ENCODE results near the gene IQCC.

IQCC gene

DNA sequence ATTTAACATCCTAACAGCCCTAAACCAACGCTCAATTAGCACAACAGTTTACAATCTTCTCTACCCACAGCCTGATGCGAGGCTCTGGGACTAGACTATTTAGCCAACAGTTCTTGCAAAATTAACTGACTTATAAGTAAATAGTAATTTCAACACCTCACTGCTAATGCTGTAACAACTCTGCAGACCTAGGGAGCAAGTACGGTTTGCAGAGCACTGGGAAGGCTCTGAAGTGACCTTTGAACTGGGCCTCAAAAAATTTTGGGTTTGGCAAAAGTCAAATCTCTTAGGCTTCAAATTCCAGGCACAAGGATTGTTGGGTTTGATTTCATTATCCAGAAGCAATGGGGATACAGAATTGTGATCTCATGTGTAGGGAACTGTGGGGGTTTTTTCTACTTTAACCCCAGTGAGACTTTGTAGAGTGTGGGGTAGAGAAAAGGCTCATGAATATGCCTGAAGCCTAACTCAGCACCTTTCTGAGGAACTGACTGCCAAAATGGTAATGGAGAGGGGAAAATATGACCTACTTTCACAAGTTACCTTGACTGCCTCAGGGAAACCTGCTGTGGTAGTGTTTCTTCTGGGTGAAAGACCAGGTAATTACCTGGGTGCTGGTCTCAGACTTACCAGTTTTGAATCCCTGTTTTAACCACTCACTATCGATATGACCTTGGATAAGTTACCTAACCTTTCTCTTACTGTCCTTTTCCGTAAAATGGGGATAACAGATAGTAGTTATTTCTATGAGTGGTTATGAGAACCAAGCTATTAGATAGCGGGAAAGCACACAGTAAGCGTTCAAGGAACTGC, 26.9 kb upstream of the IQCC start:
- Histone ChIP-seq H3K36me3 (ENCODE audit: control insufficient read depth, insufficient read depth, low read length) (peaks cover 4% of the 10 kb centered on the region), H3K4me3 (replicated peaks; ENCODE audit: low read depth, low read length) (peak overlapping the region; percentile 87), H3K27me3 (replicated peaks; ENCODE audit: control insufficient read depth, insufficient read depth, low read length) (no peaks in the 10 kb centered on the region)
- TF ChIP-seq CTCF (IDR thresholded peaks at IDR 0.05; ENCODE audit: insufficient read depth, low read length, poor library complexity, severe bottlenecking), result no peak
- no peak for DNase-seq (ENCODE audit: extremely low read depth, insufficient read length)

DNA sequence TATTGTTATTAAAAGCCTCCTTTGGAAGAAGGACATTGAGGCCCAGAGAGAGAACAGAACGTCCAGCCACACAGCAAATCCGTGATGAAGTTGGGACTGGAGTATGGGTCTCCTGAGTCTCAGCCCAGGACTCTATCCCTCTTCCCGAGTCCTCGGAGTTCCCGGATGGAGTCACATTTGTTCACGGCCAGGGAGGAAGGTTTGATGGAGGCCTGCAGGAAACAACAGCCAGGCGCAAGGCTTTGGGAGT, 26.4 kb upstream of the IQCC start:
- H3K36me3 ChIP-seq (ENCODE audit: control insufficient read depth, insufficient read depth, low read length), result peaks cover 3% of the 10 kb centered on the region
- no peak for TF ChIP-seq CTCF (IDR thresholded peaks at IDR 0.05; ENCODE audit: insufficient read depth, low read length, poor library complexity, severe bottlenecking)
- DNase-seq (ENCODE audit: extremely low read depth, insufficient read length), result no peak

DNA sequence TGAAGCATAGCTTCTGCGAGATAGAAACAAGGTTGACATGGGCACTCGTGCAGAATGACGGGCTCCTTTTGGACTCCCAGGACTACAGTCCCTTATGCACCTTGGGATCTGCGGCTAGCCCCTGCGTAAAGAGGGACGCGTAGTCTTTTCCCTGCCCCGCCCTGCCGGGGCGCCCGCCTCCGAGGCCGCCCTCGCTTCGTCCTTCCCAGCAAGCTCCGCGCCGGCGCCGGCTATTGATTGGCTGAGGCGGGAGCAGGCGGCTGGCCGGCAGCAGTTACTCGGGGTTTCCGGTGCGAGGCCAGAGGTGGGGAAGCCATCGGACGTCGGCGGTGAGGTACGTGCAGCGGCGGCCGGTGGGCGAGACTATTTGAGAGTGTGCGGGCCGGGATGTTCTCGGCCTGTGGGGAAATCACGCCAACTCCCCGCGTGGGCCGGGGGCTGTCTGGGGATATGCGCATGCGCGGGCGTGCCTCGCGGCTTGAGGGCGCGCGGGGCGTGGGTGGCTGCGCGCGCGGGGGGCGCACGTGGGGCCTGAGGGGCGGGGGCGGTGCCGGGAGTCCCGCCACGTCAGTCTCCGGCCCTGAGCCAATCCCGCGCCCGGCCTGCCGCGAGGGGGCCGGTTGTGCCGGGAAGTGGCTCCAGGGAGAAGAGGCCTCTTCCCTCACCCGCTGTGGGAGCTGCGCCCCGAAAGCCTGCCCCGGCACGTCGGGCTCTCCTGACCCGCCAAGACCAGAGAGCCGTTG, 25.9 kb upstream of the IQCC start, which contains the start of gene TXLNA:
TXLNA (plus strand) TSS at position 233 of the 743 bp plus-strand sequence. CDS start 671 bp downstream, outside the sequence.
- H3K36me3 ChIP-seq (ENCODE audit: control insufficient read depth, insufficient read depth, low read length), result peaks cover 7% of the 10 kb centered on the region
- TF ChIP-seq CTCF (IDR thresholded peaks at IDR 0.05; ENCODE audit: insufficient read depth, low read length, poor library complexity, severe bottlenecking), result no peak

More for the DNA sequence above, 26.4 kb upstream of the IQCC start:
- Histone ChIP-seq H3K4me3 (replicated peaks; ENCODE audit: low read depth, low read length) (peak overlapping the region; percentile 87), H3K27me3 (replicated peaks; ENCODE audit: control insufficient read depth, insufficient read depth, low read length) (no peaks in the 10 kb centered on the region)

DNA sequence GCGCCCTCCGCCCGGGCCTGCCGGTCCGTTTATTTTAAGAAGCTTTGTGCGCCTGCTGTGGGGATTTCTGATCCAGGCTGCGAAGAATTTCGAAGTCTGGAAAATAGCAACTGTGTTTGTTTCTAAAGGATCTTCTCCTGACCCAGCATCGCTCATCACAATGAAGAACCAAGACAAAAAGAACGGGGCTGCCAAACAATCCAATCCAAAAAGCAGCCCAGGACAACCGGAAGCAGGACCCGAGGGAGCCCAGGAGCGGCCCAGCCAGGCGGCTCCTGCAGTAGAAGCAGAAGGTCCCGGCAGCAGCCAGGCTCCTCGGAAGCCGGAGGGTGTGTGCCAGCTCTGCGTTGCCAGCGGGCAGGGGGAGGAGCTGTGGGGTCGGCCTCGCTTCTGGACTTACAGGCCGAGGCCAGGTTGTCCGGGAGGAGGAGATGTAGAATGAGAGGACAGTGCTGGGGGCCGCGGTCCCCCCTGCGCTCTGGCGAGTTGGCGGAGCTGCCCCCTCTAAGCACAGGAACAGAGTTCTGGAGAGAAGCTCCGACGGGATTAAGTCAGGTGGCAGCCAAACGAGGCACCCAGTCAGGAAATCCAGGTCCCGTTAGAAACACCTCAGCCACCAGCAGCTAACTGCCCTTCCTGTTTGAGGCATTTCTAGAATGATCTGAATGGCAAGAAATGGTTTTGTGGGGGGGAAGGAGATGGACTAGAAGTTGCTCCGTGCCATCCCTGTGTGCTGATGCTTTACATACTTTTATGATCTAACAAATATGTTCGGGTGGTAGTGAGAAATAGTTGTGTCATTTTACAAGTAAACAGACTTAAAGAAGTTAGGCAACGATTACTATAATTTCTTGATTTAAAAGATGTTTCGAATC, 25.0 kb upstream of the IQCC start:
- DNase-seq (ENCODE audit: extremely low read depth, insufficient read length), result peak; percentile 60
- no peaks in the 10 kb centered on the region for H3K27me3 ChIP-seq (replicated peaks; ENCODE audit: control insufficient read depth, insufficient read depth, low read length)
- TF ChIP-seq CTCF (IDR thresholded peaks at IDR 0.05; ENCODE audit: insufficient read depth, low read length, poor library complexity, severe bottlenecking), result no peak
- H3K4me3 ChIP-seq (replicated peaks; ENCODE audit: low read depth, low read length), result peak overlapping the region; percentile 87
- H3K36me3 ChIP-seq (ENCODE audit: control insufficient read depth, insufficient read depth, low read length), result peaks cover 7% of the 10 kb centered on the region

More for the DNA sequence above, 25.9 kb upstream of the IQCC start, which contains the start of gene TXLNA:
- peak; percentile 95 for DNase-seq (ENCODE audit: extremely low read depth, insufficient read length)
- Histone ChIP-seq H3K4me3 (replicated peaks; ENCODE audit: low read depth, low read length) (peak within 1 kb of the TSS; percentile 87), H3K27me3 (replicated peaks; ENCODE audit: control insufficient read depth, insufficient read depth, low read length) (no peaks in the 10 kb centered on the region)

DNA sequence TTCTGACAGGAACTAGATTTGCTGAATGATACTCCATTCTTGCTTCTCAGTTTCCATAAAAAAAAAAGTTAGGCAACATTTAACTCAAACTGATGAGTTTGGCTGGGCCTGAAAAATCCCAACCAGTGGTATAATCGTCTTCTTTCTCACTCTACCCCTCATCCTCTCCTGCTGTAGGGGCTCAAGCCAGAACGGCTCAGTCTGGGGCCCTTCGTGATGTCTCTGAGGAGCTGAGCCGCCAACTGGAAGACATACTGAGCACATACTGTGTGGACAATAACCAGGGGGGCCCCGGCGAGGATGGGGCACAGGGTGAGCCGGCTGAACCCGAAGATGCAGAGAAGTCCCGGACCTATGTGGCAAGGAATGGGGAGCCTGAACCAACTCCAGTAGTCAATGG, 24.4 kb upstream of the IQCC start:
- no peak for TF ChIP-seq CTCF (IDR thresholded peaks at IDR 0.05; ENCODE audit: insufficient read depth, low read length, poor library complexity, severe bottlenecking)
- Histone ChIP-seq H3K27me3 (replicated peaks; ENCODE audit: control insufficient read depth, insufficient read depth, low read length) (no peaks in the 10 kb centered on the region), H3K36me3 (ENCODE audit: control insufficient read depth, insufficient read depth, low read length) (peaks cover 7% of the 10 kb centered on the region), H3K4me3 (replicated peaks; ENCODE audit: low read depth, low read length) (peak overlapping the region; percentile 87)
- no peak for DNase-seq (ENCODE audit: extremely low read depth, insufficient read length)

Measured in GM06990 (cell line).